HCT116 (cell line): ENCODE measurements around the gene GALK1. TPM values are rescaled to one million over a fixed set of nuclear protein-coding genes. Genes with fewer than 3 reads are reported as not detected.

Experiments
- ATAC-seq: fragments of 200-7000 bp; cut with Tn5 transposase; 2 replicates; pipeline ENCODE4 v1.9.1; 2020; ENCODE audit warnings: mild to moderate bottlenecking, moderate library complexity
- BruUV-seq: library from RNA; stranded (reverse); fragments of 400-500 nt; replicated peaks from 2 replicates; lab custom pipeline; 2021; lab: Mats Ljungman, UMichigan
- CTCF ChIA-PET: fragments of 300-600 bp; sonication (Branson Sonifier 250); formaldehyde crosslinking; loops from one replicate; lab custom pipeline; 2021; ENCODE audit warnings: antibody characterized with exemption; lab: Charles Lee
- POLR2A ChIA-PET: fragments of 300-600, 350-600 bp; sonication (Branson Sonifier 250); formaldehyde crosslinking; loops from one replicate; lab custom pipeline; 2021; ENCODE audit warnings: antibody characterized with exemption; lab: Charles Lee
- RAD21 ChIA-PET, 2 experiments: fragments of 300-600 bp; sonication (Branson Sonifier 250); formaldehyde crosslinking; loops; one replicate each; lab custom pipeline; 2023; ENCODE audit warnings: low total read pairs in 2 of 2; ENCODE audit not compliant: uncharacterized antibody in 2 of 2, unreplicated experiment in 2 of 2, low non-redundant PET in 1 of 2; lab: Charles Lee
- DNase-seq: peaks from one replicate; pipeline ENCODE4 v3.0.0-alpha.2; 2010; ENCODE audit warnings: low read depth, low spot score
- H2AFZ ChIP-seq: fragments of 200-600 bp; shearing (Covaris generic), sonication (generic); 2 replicates; pipeline ENCODE4 v1.6.1; 2017; ENCODE audit warnings: low read depth, mixed run types, mixed read lengths, antibody characterized with exemption, low read length; ENCODE audit not compliant: poor library complexity, severe bottlenecking
- H3K27ac ChIP-seq: 2 replicates; pipeline ENCODE4 v1.5.1; 2012; ENCODE audit warnings: low read depth, low read length
- H3K27me3 ChIP-seq: fragments of 200-600 bp; sonication (generic); 2 replicates; pipeline ENCODE4 v1.6.1; 2016; ENCODE audit warnings: mixed run types, low read length, mixed read lengths; ENCODE audit not compliant: insufficient read depth
- H3K36me3 ChIP-seq, 2 experiments: fragments of 200-500 bp in 1 of 2; fragments of 200-600 bp in 1 of 2; sonication (Bioruptor generic) in 1 of 2; sonication (generic) in 1 of 2; 2 replicates each; pipeline versions ENCODE4 v1.5.1 to v1.6.1; 2014 to 2016; ENCODE audit warnings: low read length in 2 of 2, inconsistent platforms in 1 of 2, mixed read lengths in 1 of 2, mixed run types in 1 of 2; ENCODE audit not compliant: insufficient read depth in 2 of 2, control insufficient read depth in 1 of 2
- H3K4me1 ChIP-seq, 2 experiments: fragments of 200-600 bp in 1 of 2; sonication (generic) in 1 of 2; 2 replicates each; pipeline versions ENCODE4 v1.5.1 to v1.6.1; 2012 to 2017; ENCODE audit warnings: low read length in 2 of 2, inconsistent platforms in 1 of 2, mild to moderate bottlenecking in 1 of 2, mixed read lengths in 1 of 2, mixed run types in 1 of 2, moderate library complexity in 1 of 2; ENCODE audit not compliant: insufficient read depth in 2 of 2, control insufficient read depth in 1 of 2
- H3K4me2 ChIP-seq: fragments of 200-600 bp; sonication (generic); 2 replicates; pipeline ENCODE4 v1.6.1; 2017; ENCODE audit warnings: mixed run types, low read length, mixed read lengths
- H3K4me3 ChIP-seq, 2 experiments: fragments of 200-600 bp in 1 of 2; sonication (generic) in 1 of 2; replicated peaks in 1 of 2; 2 replicates each; pipeline ENCODE4 v1.5.1; 2011 to 2016; ENCODE audit warnings: low read length in 2 of 2, control low read depth in 1 of 2, low read depth in 1 of 2, mild to moderate bottlenecking in 1 of 2, mixed read lengths in 1 of 2, mixed run types in 1 of 2
- H3K79me2 ChIP-seq: fragments of 200-600 bp; sonication (generic); 2 replicates; pipeline ENCODE4 v1.6.1; 2017; ENCODE audit warnings: mild to moderate bottlenecking, mixed run types, low read length, moderate library complexity, mixed read lengths; ENCODE audit not compliant: insufficient read depth
- H3K9ac ChIP-seq: fragments of 200-600 bp; sonication (generic); 2 replicates; pipeline ENCODE4 v1.6.1; 2016; ENCODE audit warnings: low read length, mixed read lengths
- H3K9me2 ChIP-seq: fragments of 200-600 bp; sonication (generic), shearing (Covaris generic); 2 replicates; pipeline ENCODE4 v1.6.1; 2017; ENCODE audit warnings: mixed run types, mild to moderate bottlenecking, moderate library complexity; ENCODE audit not compliant: insufficient read depth
- H3K9me3 ChIP-seq, 2 experiments: fragments of 200-500 bp in 1 of 2; fragments of 200-600 bp in 1 of 2; sonication (Bioruptor generic) in 1 of 2; sonication (generic) in 1 of 2; 2 replicates each; pipeline ENCODE4 v1.6.1; 2014 to 2017; ENCODE audit warnings: low read length in 2 of 2, mixed read lengths in 2 of 2, inconsistent platforms in 1 of 2, low read depth in 1 of 2, mild to moderate bottlenecking in 1 of 2, mixed run types in 1 of 2, moderate library complexity in 1 of 2; ENCODE audit not compliant: control insufficient read depth in 1 of 2, insufficient read depth in 1 of 2
- H4K20me1 ChIP-seq: fragments of 200-600 bp; sonication (generic), shearing (Covaris generic); 2 replicates; pipeline ENCODE4 v1.6.1; 2017; ENCODE audit warnings: mixed run types, mild to moderate bottlenecking, moderate library complexity; ENCODE audit not compliant: insufficient read depth
- ATF3 ChIP-seq: IDR thresholded peaks from 2 replicates; pipeline ENCODE4 v1.6.1; 2012
- CTCF ChIP-seq, 3 experiments: fragments of 200-600 bp in 1 of 3; sonication (generic) in 1 of 3; IDR thresholded peaks in 2 of 3; conservative IDR thresholded peaks in 1 of 3; 2 replicates each; pipeline ENCODE4 v1.5.1; 2012 to 2017; ENCODE audit warnings: low read depth in 2 of 3, low read length in 2 of 3, antibody characterized with exemption in 1 of 3, borderline replicate concordance in 1 of 3, control low read depth in 1 of 3, mild to moderate bottlenecking in 1 of 3, mixed read lengths in 1 of 3, mixed run types in 1 of 3, moderate library complexity in 1 of 3; ENCODE audit not compliant: insufficient read depth in 1 of 3
- ELF1 ChIP-seq: IDR thresholded peaks from 2 replicates; pipeline ENCODE4 v1.6.1; 2012; ENCODE audit warnings: low read depth, borderline replicate concordance
- EZH2 ChIP-seq: fragments of 200-600 bp; sonication (generic); IDR thresholded peaks from 2 replicates; pipeline ENCODE4 v1.6.1; 2017; ENCODE audit warnings: antibody characterized with exemption, mixed run types
- EZH2phosphoT487 ChIP-seq: fragments of 200-600 bp; IDR thresholded peaks from 2 replicates; pipeline ENCODE4 v1.6.1; 2018; ENCODE audit warnings: antibody characterized with exemption, borderline replicate concordance
- FOSL1 ChIP-seq: IDR thresholded peaks from 2 replicates; pipeline ENCODE4 v1.6.1; 2012; ENCODE audit warnings: low read depth
- JUND ChIP-seq: IDR thresholded peaks from 2 replicates; pipeline ENCODE4 v1.6.1; 2012
- MAX ChIP-seq: IDR thresholded peaks from 2 replicates; pipeline ENCODE4 v1.6.1; 2012
- POLR2A ChIP-seq: IDR thresholded peaks from 2 replicates; pipeline ENCODE4 v1.7.0; 2011; ENCODE audit warnings: borderline replicate concordance; ENCODE audit not compliant: insufficient read depth, insufficient read length; ENCODE audit errors: extremely low read depth
- REST ChIP-seq: IDR thresholded peaks from 2 replicates; pipeline ENCODE4 v1.6.1; 2012; ENCODE audit warnings: low read depth
- SP1 ChIP-seq: IDR thresholded peaks from 2 replicates; pipeline ENCODE4 v1.6.1; 2012; ENCODE audit warnings: low read depth
- SRF ChIP-seq: IDR thresholded peaks from 2 replicates; pipeline ENCODE4 v1.6.1; 2012; ENCODE audit warnings: low read depth
- TCF7L2 ChIP-seq: IDR thresholded peaks from 2 replicates; pipeline ENCODE4 v1.7.0; 2011; ENCODE audit warnings: borderline replicate concordance, inconsistent platforms; ENCODE audit not compliant: insufficient read depth, insufficient read length; ENCODE audit errors: extremely low read depth
- YY1 ChIP-seq: IDR thresholded peaks from 2 replicates; pipeline ENCODE4 v1.6.1; 2011; ENCODE audit warnings: low read length, low read depth, moderate library complexity, mild to moderate bottlenecking; ENCODE audit not compliant: insufficient replicate concordance; ENCODE audit errors: extremely low read depth
- ZBTB33 ChIP-seq: IDR thresholded peaks from 2 replicates; pipeline ENCODE4 v1.6.1; 2011; ENCODE audit warnings: mild to moderate bottlenecking, low read length, moderate library complexity; ENCODE audit not compliant: insufficient replicate concordance; ENCODE audit errors: extremely low read depth
- ZFX ChIP-seq: fragments of 450-650 bp; IDR thresholded peaks from 2 replicates; pipeline ENCODE4 v1.6.1; 2017
- intact Hi-C: fragments of 100-400 bp; cut with micrococcal nuclease; formaldehyde crosslinking; loops from 2 replicates; pipeline ENCODE4 v1.10.0; 2022
- total RNA-seq: library from RNA; stranded (reverse); gene quantifications from one replicate; pipeline ENCODE4 v1.2.1, GENCODE V29; 2021; ENCODE audit not compliant: unreplicated experiment

The GALK1 gene
- total RNA-seq, 1 experiment from 2014 or later: 57.8 TPM

GRCh38 chr17:75727391-75727790 is 37.6 kb downstream of the GALK1 start:
- ATAC-seq (no peak), DNase-seq (no peak)
- CTCF ChIA-PET: interaction anchor here (0.8 kb wide), 1 partner anchor 44 kb away, joined by 3 read pairs; no protein-coding TSS in a partner anchor
- no peak overlapping the region for H2AFZ ChIP-seq
- no peak overlapping the region for H3K27ac ChIP-seq
- no peak overlapping the region for H3K4me3 ChIP-seq
- no peaks in the 10 kb centered on the region for H3K9me2 ChIP-seq
- BruUV-seq: no TSS peak
- peaks cover 14 to 19% of the 10 kb centered on the region in 2 experiments for H3K4me1 ChIP-seq
- H4K20me1 ChIP-seq: no peaks in the 10 kb centered on the region
- RAD21 ChIA-PET: no interaction called here
- H3K9me3 ChIP-seq: no peaks in the 10 kb centered on the region
- no peak overlapping the region for H3K4me2 ChIP-seq
- intact Hi-C loops: no loop called here
- no peak overlapping the region for H3K9ac ChIP-seq
- no peaks in the 10 kb centered on the region for H3K27me3 ChIP-seq
- peaks cover 38% of the 10 kb centered on the region for H3K79me2 ChIP-seq
- POLR2A ChIA-PET: interaction anchor here (1.7 kb wide), 1 partner anchor 9 kb away, joined by 3 read pairs; no protein-coding TSS in a partner anchor
- TF ChIP-seq REST: no peak
- TF ChIP-seq ZFX: no peak
- TF ChIP-seq ELF1: no peak
- no peak for TF ChIP-seq MAX
- TF ChIP-seq EZH2phosphoT487: no peak
- TF ChIP-seq JUND: no peak
- TF ChIP-seq EZH2: no peak
- no peak for TF ChIP-seq YY1
- no peak for TF ChIP-seq CTCF (IDR thresholded peaks at IDR 0.05 in 2 of 3, conservative IDR thresholded peaks at IDR 0.05 in 1 of 3; ENCODE audit: borderline replicate concordance in 1 of 3, insufficient read depth in 1 of 3, low read depth in 2 of 3, low read length in 2 of 3)
- TF ChIP-seq ZBTB33: no peak
- no peak for TF ChIP-seq TCF7L2
- TF ChIP-seq SRF: no peak
- TF ChIP-seq SP1: no peak
- TF ChIP-seq FOSL1: no peak
- TF ChIP-seq ATF3: no peak
- no peak for TF ChIP-seq POLR2A
- H3K36me3 ChIP-seq: peaks cover 50 to 64% of the 10 kb centered on the region in 2 experiments
